Left renal cortex interstitium (tissue), 4 donors: ENCODE results near the gene GCK. TPM values are rescaled to one million over a fixed set of nuclear protein-coding genes. Genes with fewer than 3 reads are reported as not detected.

Experiments used
- DNase-seq, 4 donors: peaks; one replicate each; pipeline ENCODE4 v3.0.0-alpha.2; 2013; ENCODE audit warnings: low read depth in 4 of 4, low spot score in 2 of 4, missing footprints in 1 of 4
- polyA plus RNA-seq, 4 donors: library from polyadenylated mRNA; unstranded; fragments of 120-200 nt; gene quantifications; one replicate each; pipeline ENCODE4 v1.2.1, GENCODE V29; 2013; ENCODE audit not compliant: insufficient read length in 4 of 4

GCK gene
- polyA plus RNA-seq, result 1 to 10 TPM; 3.2 to 4.8 (median 3.9) TPM

- DNase-seq, result peak in 2 of 4 donors; percentile 31 to 47
Observed at GRCh38 chr7:44189286-44189992, at the start of gene GCK. Gene GCK, minus strand, starts transcription at chr7:44189439. Its CDS starts 486 bp downstream, at chr7:44188953.

- DNase-seq, result no peak
Observed at GRCh38 chr7:44238116-44238695, 49.0 kb upstream of the GCK start.

GRCh38 chr7:44237696-44238095, 48.5 kb upstream of the GCK start:
- DNase-seq, result no peak

- no peak for DNase-seq
Observed at GRCh38 chr7:44236333-44236728, 47.1 kb upstream of the GCK start.

GRCh38 chr7:44235582-44236332, 46.5 kb upstream of the GCK start:
- no peak for DNase-seq

GRCh38 chr7:44235066-44235465, 45.8 kb upstream of the GCK start:
- DNase-seq, result no peak

GRCh38 chr7:44232901-44233715, 43.9 kb upstream of the GCK start:
- DNase-seq, result no peak

GRCh38 chr7:44232396-44232795, 43.2 kb upstream of the GCK start:
- DNase-seq, result no peak

GRCh38 chr7:44231088-44231487, 41.8 kb upstream of the GCK start:
- no peak for DNase-seq

- no peak for DNase-seq
Observed at GRCh38 chr7:44230286-44230685, 41.0 kb upstream of the GCK start.

- no peak for DNase-seq
Observed at GRCh38 chr7:44229546-44230105, 40.4 kb upstream of the GCK start.

GRCh38 chr7:44228571-44229350, 39.5 kb upstream of the GCK start:
- no peak for DNase-seq

GRCh38 chr7:44227911-44228310, 38.7 kb upstream of the GCK start:
- no peak for DNase-seq

GRCh38 chr7:44226396-44226753, 37.1 kb upstream of the GCK start:
- DNase-seq, result no peak

GRCh38 chr7:44225566-44226395, 36.5 kb upstream of the GCK start:
- no peak for DNase-seq

GRCh38 chr7:44224974-44225565, 35.8 kb upstream of the GCK start:
- no peak for DNase-seq

- no peak for DNase-seq
Observed at GRCh38 chr7:44224080-44224973, 35.1 kb upstream of the GCK start.
